ENCODE results near the gene SEMA4G. TPM values are rescaled to one million over a fixed set of nuclear protein-coding genes. Genes with fewer than 3 reads are reported as not detected.

SEMA4G gene
- total RNA-seq, 1 donor from 2014 or later, result 5.0 TPM

DNA sequence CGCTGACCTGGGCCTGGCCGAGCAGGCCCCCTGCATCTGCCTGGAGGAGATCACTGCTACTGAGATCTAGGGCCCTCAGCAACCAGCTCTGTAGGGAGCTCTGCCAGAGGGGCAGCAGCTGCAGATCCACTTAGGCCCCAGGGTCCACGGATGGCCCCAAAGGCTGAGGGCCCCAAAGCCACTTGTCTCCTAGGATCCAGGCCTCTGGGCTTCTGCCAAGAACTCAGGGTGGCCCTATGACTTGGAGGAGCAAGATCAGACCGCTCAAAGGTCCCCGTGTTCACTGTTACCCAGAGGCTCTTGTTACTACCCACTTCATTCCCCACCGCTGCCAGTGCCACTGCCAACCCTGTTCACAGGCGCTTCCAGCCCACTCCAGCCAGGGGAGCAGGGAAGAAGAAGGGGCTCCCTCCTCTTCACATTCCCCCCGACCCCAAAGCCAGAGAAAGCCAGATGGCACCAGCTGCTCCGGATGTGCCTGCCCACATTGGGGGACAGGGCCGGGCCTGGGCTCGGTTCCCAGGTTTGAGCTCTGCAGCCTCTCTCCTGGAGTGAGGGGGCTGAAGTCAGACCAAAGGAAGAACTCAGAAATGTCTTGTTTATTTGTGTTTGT is 37.9 kb downstream of the SEMA4G start:
- no peak for DNase-seq (ENCODE audit: low spot score)

DNA sequence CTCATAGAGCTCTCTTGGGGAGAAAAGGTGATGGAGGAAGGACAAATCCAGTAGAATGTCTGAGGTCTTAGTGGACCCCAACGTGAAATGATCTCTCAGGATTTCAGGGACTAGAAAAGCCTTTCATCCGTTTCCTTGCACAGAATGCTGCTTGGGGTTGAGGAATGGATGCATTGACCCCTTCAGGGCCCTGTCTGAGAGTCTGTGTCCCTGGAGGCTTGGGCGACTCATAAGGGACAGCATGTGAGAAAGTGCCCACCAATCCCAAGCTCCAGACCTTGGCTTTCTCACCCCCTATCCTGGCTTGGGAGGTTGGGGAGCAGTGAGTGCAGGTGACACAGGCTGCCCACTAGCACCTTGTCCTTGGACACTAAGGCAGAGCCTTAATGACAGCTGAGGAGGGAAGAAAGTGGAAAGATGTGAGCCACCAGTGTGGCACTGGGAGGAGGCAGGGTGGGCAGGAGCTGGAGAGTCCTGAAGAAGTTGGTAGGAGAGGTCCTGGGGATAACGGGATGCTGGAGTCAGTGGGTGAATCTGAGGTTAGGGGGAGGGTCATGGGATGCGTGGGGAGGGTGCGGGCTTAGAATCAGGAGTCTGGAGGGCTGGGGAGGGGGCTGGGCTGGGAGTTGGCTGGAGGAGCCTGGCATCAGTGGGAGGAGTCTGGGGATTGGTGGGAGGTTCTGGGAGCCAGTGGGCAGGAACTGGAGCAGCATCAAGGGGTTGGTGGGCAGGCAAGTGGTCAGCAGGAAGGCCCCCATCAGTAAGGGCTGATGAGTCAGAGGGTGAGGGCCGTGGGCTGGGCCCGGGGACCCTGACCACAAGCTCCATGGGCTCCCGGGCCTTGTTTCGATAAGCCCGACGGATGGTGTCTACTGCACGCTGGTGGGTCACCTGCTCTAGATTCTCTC is 38.9 kb downstream of the SEMA4G start:
- DNase-seq (ENCODE audit: low spot score), result no peak

DNA sequence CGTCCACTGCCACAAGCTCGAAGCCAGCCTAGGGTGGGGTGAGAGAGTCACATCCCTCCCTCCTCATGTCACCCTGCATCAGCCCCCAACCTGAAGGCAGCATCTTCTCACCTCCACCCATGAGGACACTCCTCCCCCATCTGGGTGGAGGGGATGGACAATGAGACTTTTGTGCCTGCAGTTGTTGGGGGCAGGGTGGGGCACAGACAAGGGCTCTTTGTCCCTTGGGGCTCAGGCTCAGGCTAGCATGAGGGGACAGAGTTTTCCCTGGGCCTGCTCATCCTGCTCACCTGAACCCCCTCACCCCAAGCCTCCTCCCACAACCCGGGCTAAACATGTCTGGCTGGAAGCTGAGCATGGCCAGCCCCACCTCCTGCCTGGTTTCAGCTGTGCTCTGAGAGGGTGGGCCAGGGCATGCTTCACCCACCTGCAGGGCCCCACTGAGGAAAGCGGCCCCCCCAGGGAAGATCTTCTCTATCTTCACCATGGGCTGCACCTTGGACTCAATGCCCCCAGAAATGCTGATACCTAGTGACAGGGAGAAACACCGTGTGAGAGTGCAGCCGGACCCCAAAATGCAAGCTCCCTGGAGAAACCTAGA is 39.6 kb downstream of the SEMA4G start:
- no peak for DNase-seq (ENCODE audit: low spot score)

DNA sequence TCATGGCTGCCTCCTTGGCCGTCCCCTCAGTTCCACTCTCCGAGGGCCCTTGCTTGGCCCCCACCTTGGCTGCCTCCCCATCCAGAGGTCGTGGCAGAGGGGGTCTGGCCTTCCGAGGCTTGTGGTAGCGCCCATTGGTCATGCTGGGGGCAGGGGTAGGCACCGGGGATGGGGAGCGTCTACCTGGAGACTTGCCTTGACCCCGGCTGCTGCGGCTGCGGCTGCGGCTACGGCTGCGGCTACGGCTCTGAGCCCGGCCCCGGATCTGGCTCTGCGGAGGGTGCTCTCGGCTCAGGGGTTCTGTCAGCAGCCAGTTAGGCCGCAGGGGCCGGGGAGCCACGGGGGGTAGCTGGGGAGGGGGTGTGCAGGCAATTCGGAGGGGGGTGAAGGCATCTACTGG is 41.0 kb downstream of the SEMA4G start:
- DNase-seq (ENCODE audit: low spot score), result no peak

DNA sequence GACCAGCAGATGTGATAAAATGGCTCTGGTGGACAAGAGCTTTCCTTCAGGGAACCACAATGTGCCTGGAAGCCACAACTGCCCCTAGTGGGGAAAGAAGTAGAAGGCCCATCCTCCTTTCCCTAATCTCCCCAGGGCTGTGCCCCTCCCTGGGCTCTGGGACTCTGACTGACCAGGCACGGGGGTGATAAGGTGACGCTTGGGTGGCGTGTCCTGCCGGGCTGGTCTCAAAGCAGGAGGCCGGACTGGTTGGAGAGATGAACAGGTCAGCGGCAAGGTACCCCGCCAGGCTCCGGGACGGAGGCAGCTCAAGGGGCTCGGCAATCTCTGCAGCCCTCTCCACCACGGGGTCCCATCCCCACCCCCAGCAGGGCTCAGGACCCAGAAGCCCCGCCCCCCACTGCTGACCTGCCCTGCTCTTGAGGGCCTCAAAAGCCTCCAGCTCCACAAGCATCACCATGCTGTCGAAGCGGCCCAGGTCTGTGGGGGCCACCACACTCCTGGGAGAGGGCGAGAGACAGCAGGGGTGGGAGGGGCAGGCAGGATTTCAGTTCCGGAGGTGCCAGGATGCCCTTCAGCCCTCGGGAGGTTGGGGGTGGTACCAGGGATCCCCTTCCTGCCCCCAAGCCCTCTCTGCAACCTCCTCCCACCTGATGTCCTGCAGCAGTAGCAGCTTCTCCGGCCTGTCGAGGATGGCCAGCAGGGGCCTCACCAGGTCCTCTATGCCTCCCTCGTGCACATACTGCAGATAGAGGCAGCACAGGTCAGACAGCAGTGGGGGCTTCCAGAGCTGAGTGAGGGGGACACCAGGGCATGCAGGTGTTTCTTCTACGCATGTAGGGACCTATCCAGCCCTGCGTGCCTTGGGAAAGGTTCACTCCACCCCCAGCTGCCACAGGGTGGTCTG is 42.5 kb downstream of the SEMA4G start:
- DNase-seq (ENCODE audit: low spot score), result peak; percentile 42

DNA sequence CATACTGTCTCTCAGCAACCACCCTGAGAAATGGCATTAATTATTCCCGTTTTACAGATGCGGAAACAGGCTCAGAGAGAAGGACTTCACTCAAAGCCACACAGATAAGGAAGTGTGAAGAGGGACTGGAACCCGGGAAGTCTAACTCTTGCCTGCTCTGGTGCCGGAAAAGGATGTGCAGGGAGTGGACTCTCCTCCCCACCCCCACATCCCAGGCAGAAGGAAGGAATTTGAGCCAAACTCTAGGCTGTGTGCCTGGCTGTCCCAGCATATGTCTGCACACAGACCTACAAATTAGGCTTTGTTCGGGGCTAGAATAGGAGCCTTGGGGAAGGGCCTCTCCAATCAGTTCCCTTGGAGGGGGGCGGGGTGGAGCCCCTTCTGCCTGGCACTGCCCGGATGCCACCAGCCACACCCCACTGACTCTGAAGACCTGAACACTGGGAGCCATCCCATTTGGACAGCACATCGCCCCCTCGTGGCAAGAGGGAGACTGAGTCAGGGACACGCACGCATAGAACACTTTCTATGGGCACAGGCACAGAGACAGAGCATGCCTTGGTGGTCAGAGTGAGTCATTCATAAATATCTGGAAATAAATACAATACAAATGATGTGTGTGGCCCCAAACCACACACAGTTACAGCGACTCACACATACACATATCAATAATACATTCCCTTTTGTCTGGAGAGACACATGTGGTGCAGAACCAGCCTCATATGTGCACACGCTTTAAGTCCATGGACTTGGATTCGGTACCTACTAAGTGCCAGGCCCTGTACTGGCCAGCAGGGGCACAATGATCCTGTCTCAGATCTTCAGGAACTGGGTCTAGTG is 43.4 kb downstream of the SEMA4G start:
- DNase-seq (ENCODE audit: low spot score), result peak; percentile 91

DNA sequence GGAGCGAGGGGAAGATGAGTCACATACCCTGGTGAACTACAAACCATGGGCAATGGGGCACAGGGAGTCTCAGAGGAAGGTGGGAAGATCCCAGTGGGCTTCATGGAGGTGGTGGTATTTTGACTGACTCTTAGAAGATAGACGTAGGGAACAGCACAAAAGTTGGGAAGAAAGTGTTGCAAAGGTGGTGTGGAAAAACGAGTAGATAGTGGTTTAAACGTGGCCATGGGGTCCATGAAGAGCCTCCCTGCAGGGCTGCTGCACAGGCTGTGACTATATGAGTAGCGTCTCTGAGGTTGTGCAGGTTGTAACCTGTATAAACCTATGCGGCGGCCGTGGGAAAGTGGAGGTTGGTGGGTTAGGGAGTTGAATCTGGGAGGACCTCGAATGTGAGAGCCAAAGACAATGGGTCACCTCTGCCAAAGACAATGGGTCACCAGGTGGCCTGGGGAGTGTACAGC is 44.1 kb downstream of the SEMA4G start:
- no peak for DNase-seq (ENCODE audit: low spot score)

DNA sequence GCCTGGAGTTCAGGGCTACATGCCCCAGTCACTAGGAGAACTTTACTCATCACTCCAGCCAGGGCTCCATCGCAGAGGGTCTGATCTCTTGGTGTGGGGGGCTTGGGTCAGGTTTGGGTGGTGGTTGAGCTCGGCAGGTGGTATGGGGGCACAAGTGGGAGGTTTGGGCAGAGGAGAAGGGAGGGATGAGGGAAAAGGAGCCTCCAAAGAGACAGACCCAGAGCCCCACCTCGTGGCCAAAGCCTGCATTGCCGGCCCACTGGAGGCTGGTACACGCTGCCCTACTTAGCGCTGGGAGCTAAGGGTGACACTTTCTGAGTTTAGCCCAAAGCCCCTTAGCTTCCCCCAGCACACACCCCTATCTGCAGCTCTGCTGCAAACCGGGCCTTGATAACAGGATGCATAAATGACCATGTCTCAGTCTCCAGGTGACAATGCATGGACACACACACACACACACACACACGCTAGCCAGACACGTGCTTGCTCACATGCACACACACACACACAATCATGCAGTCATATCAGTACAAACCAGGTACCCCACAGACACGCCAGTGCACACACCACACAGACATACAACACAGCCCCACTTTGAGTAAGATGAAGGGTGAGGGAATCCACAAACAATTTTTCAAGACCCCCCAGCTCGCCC is 45.1 kb downstream of the SEMA4G start:
- DNase-seq (ENCODE audit: low spot score), result peak; percentile 83

DNA sequence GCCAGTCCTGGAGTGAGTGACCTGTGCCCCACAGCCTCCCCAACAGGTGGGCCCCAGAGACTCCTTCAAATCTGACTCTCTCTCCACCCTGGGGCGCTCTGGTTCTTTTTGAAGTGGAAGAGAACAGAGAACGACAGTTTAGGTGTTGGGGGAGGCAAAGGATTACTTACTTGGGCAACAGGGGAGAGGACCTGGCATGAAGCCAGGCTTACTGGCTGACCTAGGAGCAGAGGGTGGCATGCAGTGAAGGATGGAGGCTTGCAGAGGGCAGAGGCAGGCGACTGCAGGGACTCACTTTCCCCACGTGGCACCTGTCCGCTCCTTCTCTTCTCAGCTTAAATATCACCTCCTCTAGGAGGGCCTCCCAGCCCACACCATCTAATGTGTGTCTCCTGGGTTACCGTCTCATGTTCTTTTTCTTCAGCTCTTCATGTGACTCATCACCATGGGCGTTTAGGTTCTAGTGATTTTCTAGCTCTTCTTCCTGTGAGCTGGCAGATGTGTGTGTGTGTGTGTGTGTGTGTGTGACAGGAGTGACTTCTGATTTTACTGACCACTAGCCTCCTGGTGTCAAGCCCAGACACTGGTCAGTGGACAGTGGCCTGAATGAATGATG is 45.8 kb downstream of the SEMA4G start:
- no peak for DNase-seq (ENCODE audit: low spot score)

DNA sequence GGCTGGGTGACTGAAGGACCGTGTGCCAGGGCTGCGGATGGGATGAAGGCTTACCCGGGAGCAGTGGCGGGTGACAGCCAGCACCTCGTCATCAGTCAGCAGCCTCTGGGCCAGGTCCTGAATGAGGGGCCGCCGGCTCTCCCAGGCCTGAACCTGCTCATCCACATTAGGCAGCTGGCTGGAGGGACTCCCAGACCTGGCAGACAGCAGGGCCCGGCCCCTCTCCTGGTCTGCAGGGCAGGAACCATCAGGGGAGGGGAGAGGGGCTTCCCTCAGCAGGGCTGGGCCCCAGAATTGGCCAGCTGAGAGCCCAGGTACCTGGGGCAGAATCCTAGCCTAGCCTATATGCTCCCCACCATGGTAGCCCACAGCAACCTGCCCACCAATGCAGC is 46.3 kb downstream of the SEMA4G start:
- DNase-seq (ENCODE audit: low spot score), result no peak

DNA sequence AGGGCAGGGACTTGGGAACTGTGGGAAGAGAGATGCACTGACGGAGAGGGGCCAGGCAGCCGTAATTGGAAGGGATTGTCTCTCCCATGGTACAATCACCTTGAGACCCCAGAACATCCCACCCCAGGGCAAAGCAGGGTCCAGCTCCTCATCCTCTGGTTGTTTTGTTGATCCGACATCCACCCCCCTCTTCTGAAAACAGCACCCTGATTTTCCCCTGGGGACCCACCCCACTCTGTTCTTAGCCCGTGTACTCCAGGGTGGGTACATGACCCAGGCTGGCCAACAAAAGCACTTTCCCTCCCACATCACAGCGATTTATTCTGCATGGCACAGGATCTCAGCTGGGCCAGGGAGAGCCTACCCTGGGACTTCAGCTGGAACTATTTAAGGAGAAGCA is 47.5 kb downstream of the SEMA4G start:
- DNase-seq (ENCODE audit: low spot score), result no peak

DNA sequence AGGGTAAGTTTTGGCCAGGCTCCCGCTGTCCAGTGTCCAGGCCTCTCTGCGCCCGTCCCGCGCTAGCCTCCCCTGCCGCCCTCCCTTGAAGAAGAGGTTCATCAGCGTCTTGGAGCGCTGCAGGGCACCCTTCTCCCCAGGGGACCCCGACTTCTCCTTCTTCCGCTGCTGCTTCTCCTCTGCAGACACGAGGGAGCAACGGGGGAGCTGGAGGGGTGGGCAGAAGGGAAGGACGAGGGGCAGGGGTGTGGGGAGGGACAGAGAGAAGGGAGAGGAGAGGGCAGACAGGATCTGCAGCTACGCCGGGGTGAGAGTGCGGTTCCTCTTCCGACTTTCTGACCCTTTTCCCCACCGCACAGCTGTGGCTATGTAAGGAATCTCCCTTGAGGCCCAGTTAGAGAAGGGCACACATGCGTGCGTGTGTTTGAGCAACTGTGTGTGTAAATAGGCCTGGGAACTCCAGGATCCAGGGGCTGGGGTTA is 48.9 kb downstream of the SEMA4G start:
- no peak for DNase-seq (ENCODE audit: low spot score)

DNA sequence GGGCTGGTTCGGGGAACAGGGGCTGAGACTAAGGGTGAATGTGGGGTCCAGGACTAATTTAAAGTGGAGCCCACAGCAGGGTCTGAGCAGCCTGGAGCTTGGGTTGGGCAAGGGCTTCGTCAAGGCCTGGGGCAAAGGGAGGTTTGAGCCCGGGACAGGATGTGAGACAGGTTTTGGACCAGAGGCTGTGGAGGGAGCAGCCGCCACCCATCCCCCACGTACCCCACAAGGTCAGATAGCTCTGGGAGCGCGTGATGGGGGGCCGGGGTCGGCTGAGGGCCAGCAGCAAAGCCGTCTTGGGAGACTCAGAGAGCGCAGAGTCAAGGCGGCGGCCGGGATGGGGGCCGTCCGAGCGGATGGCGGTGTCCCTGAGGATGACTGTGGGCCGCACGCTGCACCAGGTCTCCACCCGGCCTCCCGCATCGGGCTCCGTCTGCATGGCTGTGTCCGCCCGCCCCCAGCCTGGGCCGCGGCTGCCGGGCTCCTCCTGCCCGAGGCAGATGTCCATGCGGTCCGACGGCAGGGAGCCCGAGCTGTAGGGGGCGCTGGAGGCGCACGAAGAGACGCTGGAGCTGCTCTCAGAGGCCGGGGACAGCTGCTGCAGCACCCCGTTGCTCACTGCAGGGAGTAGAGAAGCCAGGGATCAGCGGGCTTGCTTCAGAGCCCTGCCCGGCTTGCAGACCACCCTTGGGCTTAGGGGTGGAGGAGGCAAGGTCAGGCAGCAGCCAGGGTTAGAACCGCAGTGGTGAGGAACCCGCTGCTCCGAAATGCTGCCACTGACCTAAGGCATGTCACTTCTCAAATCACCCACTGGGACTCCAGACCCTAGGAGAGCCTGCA is 49.5 kb downstream of the SEMA4G start:
- no peak for DNase-seq (ENCODE audit: low spot score)

Other genes with a start within 250 kb of the SEMA4G start
- gene PAX2, start 223.9 kb upstream of the SEMA4G start, total RNA-seq, result 0.52 TPM
- 40.0 TPM for gene SLF2, start 56.5 kb upstream of the SEMA4G start, total RNA-seq
- gene MRPL43, start 18.0 kb downstream of the SEMA4G start, total RNA-seq, result 74.7 TPM
- gene TWNK, start 18.0 kb downstream of the SEMA4G start, total RNA-seq, result 13.7 TPM
- 63.6 TPM for gene LZTS2, start 30.3 kb downstream of the SEMA4G start, total RNA-seq
- gene PDZD7, start 61.6 kb downstream of the SEMA4G start, total RNA-seq, result 0.18 TPM
- gene SFXN3, start 61.7 kb downstream of the SEMA4G start, total RNA-seq, result 36.8 TPM
- gene KAZALD1, start 92.5 kb downstream of the SEMA4G start, total RNA-seq, result 3.4 TPM
- gene TLX1, start 161.8 kb downstream of the SEMA4G start, total RNA-seq, result not detected

All from ureter (tissue), 1 donor.